CD14-positive monocyte (primary cell): ENCODE results near the gene AVPR1A. TPM values are rescaled to one million over a fixed set of nuclear protein-coding genes. Genes with fewer than 3 reads are reported as not detected.

Source experiments
- DNase-seq, 3 donors: peaks; one replicate each; pipeline ENCODE4 v3.0.0-alpha.2; 2011 to 2022
- H2AFZ ChIP-seq: 2 replicates; pipeline ENCODE4 v1.6.0; 2012; ENCODE audit warnings: mild to moderate bottlenecking, low read depth, low read length, inconsistent platforms; ENCODE audit not compliant: insufficient read depth, poor library complexity, severe bottlenecking
- H3K27ac ChIP-seq, 2 donors: 1 replicate in 1 of 2; 2 replicates in 1 of 2; pipeline ENCODE4 v1.5.1; 2012 to 2013; ENCODE audit warnings: low read length in 2 of 2, control low read depth in 1 of 2, inconsistent platforms in 1 of 2, low read depth in 1 of 2, mild to moderate bottlenecking in 1 of 2
- H3K27me3 ChIP-seq, 2 donors: one replicate each; pipeline versions ENCODE4 v1.6.0 to v1.6.1; 2011 to 2013; ENCODE audit warnings: low read length in 2 of 2; ENCODE audit not compliant: control insufficient read depth in 2 of 2, insufficient read depth in 2 of 2
- H3K36me3 ChIP-seq, 2 donors: replicated peaks in 1 of 2; 1 replicate in 1 of 2; 2 replicates in 1 of 2; pipeline versions ENCODE4 v1.5.1 to v1.6.1; 2012 to 2013; ENCODE audit warnings: low read length in 2 of 2, control low read depth in 1 of 2, inconsistent platforms in 1 of 2, mild to moderate bottlenecking in 1 of 2; ENCODE audit not compliant: insufficient read depth in 2 of 2, control insufficient read depth in 1 of 2
- H3K4me1 ChIP-seq, 2 donors: 1 replicate in 1 of 2; 2 replicates in 1 of 2; pipeline versions ENCODE4 v1.5.1 to v1.6.1; 2012 to 2013; ENCODE audit warnings: low read length in 2 of 2, control low read depth in 1 of 2, inconsistent platforms in 1 of 2, mild to moderate bottlenecking in 1 of 2, moderate library complexity in 1 of 2; ENCODE audit not compliant: insufficient read depth in 2 of 2, control insufficient read depth in 1 of 2
- H3K4me2 ChIP-seq: replicated peaks from 2 replicates; pipeline ENCODE3; 2012; ENCODE audit warnings: low read length, moderate library complexity, mild to moderate bottlenecking; ENCODE audit not compliant: poor library complexity, severe bottlenecking; ENCODE audit errors: extremely low read depth
- H3K4me3 ChIP-seq, 3 experiments: fragments of 200-600 bp in 1 of 3; sonication (generic) in 1 of 3; replicated peaks in 1 of 3; 1 replicate in 2 of 3; 2 replicates in 1 of 3; pipeline ENCODE4 v1.5.1; 2011 to 2013; ENCODE audit warnings: low read length in 3 of 3, mild to moderate bottlenecking in 3 of 3, control low read depth in 2 of 3, low read depth in 2 of 3, inconsistent platforms in 1 of 3, moderate library complexity in 1 of 3
- H3K79me2 ChIP-seq: 2 replicates; pipeline ENCODE4 v1.6.0; 2012; ENCODE audit warnings: mild to moderate bottlenecking, control low read depth, inconsistent platforms, low read length, moderate library complexity; ENCODE audit not compliant: insufficient read depth
- H3K9ac ChIP-seq: 2 replicates; pipeline ENCODE4 v1.6.0; 2017; ENCODE audit warnings: low read length, mild to moderate bottlenecking; ENCODE audit not compliant: insufficient read depth, poor library complexity, severe bottlenecking
- H3K9me3 ChIP-seq, 2 donors: replicated peaks in 1 of 2; 1 replicate in 1 of 2; 2 replicates in 1 of 2; pipeline versions ENCODE4 v1.5.1 to v1.6.1; 2012 to 2013; ENCODE audit warnings: low read length in 2 of 2, control low read depth in 1 of 2; ENCODE audit not compliant: control insufficient read depth in 1 of 2, insufficient read depth in 1 of 2
- H4K20me1 ChIP-seq: 2 replicates; pipeline ENCODE4 v1.6.0; 2012; ENCODE audit warnings: mild to moderate bottlenecking, low read length, control low read depth, moderate library complexity; ENCODE audit not compliant: insufficient read depth
- H3K27ac Mint-ChIP-seq, 7 donors: one replicate each; pipeline ENCODE4 v1.8.0; 2020; ENCODE audit warnings: mild to moderate bottlenecking in 7 of 7, mixed read lengths in 7 of 7, moderate library complexity in 6 of 7, inconsistent platforms in 2 of 7
- H3K27me3 Mint-ChIP-seq, 3 donors: one replicate each; pipeline ENCODE4 v1.8.0; 2021 to 2022; ENCODE audit warnings: low read depth in 3 of 3, mild to moderate bottlenecking in 3 of 3, mixed read lengths in 3 of 3, moderate library complexity in 3 of 3, inconsistent platforms in 1 of 3
- H3K36me3 Mint-ChIP-seq, 2 donors: one replicate each; pipeline ENCODE4 v1.8.0; 2020; ENCODE audit warnings: mixed read lengths in 2 of 2, inconsistent platforms in 1 of 2, mild to moderate bottlenecking in 1 of 2
- H3K4me1 Mint-ChIP-seq: one replicate; pipeline ENCODE4 v1.8.0; 2020; ENCODE audit warnings: mild to moderate bottlenecking, mixed read lengths
- H3K4me3 Mint-ChIP-seq, 2 donors: one replicate each; pipeline ENCODE4 v1.8.0; 2020; ENCODE audit warnings: mild to moderate bottlenecking in 2 of 2, mixed read lengths in 2 of 2, moderate library complexity in 1 of 2
- H3K9me3 Mint-ChIP-seq, 7 donors: one replicate each; pipeline ENCODE4 v1.8.0; 2020 to 2022; ENCODE audit warnings: mixed read lengths in 7 of 7, mild to moderate bottlenecking in 6 of 7, moderate library complexity in 6 of 7, inconsistent platforms in 2 of 7
- WGBS: methylation state at CpG from one replicate; pipeline ENCODE4 v1.1.5; 2013; ENCODE audit warnings: missing lambda C conversion rate; ENCODE audit not compliant: insufficient coverage; 5-methylcytosine and 5-hydroxymethylcytosine counted together
- intact Hi-C, 2 donors: fragments of 100-400 bp; cut with micrococcal nuclease; formaldehyde crosslinking; loops; one replicate each; pipeline versions ENCODE4 v1.15.0 to v1.15.1; 2023
- polyA plus RNA-seq, 3 donors: library from polyadenylated mRNA; depleted of rRNA in 1 of 3; unstranded in 2 of 3; stranded (reverse) in 1 of 3; fragments of 300-500 nt in 2 of 3; fragments of >200 nt in 1 of 3; fragmentation: Illumina TruSeq in 2 of 3; gene quantifications; 1 replicate in 2 of 3; 2 replicates in 1 of 3; pipeline ENCODE4 v1.2.3, GENCODE V29; 2012 to 2021
- TF ChIP-seq, protein P1 (sequence below): fragments of 200-600 bp; IDR thresholded peaks from one replicate; pipeline ENCODE4 v1.8.0; 2022; ENCODE audit warnings: antibody characterized with exemption, mild to moderate bottlenecking

Gene AVPR1A
- polyA plus RNA-seq, 3 donors = not detected

DNA sequence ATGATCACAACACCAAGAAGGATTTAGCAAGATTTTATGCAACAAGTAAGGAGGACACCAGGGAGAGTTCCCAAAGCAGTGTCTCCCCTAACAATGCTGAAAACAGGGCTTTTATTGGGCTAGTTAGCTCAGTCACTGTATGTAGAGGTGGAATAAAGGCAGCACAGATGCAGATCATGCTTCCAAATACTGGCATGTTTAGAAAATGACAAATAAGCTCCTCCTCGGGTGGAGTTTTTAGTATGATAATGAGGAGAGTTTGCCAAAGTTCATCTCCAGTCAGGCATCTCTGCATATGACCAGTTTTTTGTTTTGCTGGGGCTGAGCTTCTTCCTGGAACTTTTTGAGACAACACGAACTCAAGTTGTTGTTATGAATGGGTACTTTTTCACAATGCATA lies 4.4 kb upstream of the AVPR1A start:
- Histone ChIP-seq H3K4me1 (peaks cover 16% of the 10 kb centered on the region in 2 donors), H4K20me1 (no peaks in the 10 kb centered on the region), H3K27ac (no peak overlapping the region), H2AFZ (no peak overlapping the region), H3K79me2 (no peaks in the 10 kb centered on the region), H3K9me3 (peaks cover 0 to 15% of the 10 kb centered on the region in 2 donors), H3K27me3 (peaks cover 24 to 29% of the 10 kb centered on the region in 2 donors), H3K4me3 (no peak overlapping the region), H3K36me3 (no peaks in the 10 kb centered on the region), H3K9ac (no peak overlapping the region), H3K4me2 (no peak overlapping the region)
- H3K9me3 Mint-ChIP-seq = peaks cover 0 to 9% (median 5%) of the 10 kb centered on the region in 7 donors
- H3K27ac Mint-ChIP-seq = no peak overlapping the region
- intact Hi-C loops = no loop called here
- peaks cover 21 to 32% (median 22%) of the 10 kb centered on the region in 3 donors for H3K27me3 Mint-ChIP-seq
- no peak overlapping the region for H3K4me3 Mint-ChIP-seq
- TF ChIP-seq, protein P1, sequence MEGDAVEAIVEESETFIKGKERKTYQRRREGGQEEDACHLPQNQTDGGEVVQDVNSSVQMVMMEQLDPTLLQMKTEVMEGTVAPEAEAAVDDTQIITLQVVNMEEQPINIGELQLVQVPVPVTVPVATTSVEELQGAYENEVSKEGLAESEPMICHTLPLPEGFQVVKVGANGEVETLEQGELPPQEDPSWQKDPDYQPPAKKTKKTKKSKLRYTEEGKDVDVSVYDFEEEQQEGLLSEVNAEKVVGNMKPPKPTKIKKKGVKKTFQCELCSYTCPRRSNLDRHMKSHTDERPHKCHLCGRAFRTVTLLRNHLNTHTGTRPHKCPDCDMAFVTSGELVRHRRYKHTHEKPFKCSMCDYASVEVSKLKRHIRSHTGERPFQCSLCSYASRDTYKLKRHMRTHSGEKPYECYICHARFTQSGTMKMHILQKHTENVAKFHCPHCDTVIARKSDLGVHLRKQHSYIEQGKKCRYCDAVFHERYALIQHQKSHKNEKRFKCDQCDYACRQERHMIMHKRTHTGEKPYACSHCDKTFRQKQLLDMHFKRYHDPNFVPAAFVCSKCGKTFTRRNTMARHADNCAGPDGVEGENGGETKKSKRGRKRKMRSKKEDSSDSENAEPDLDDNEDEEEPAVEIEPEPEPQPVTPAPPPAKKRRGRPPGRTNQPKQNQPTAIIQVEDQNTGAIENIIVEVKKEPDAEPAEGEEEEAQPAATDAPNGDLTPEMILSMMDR = no peak
- DNase-seq = no peak
- peaks cover 4 to 8% of the 10 kb centered on the region in 2 donors for H3K36me3 Mint-ChIP-seq
- H3K4me1 Mint-ChIP-seq = peaks cover 18% of the 10 kb centered on the region
- no CpG with 5 or more reads among the region's 2 CpGs for WGBS

DNA sequence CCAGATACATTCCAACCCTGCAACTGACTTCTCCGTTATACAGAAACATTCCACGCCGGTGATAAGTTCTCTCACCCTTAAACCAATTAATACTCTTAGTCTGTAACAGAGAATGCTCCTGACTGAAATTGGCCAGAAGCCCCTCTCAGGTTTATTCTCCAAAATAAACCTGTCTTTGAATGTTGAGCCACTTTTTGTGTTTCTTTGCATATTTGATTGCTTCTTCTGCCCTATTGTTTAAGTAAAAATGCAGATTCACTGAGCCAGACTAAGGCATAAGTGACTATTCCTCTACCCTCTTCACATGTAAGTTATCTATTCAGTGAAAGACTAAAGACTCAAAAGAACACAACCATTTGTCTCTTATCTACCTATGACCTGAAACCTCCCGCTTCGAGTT lies 3.6 kb upstream of the AVPR1A start:
- TF ChIP-seq, protein P1 = no peak
- H3K36me3 ChIP-seq = no peaks in the 10 kb centered on the region
- peaks cover 32 to 37% of the 10 kb centered on the region in 2 donors for H3K27me3 ChIP-seq
- H3K4me3 ChIP-seq = no peak overlapping the region
- H3K27ac ChIP-seq = no peak overlapping the region
- H3K79me2 ChIP-seq = no peaks in the 10 kb centered on the region
- H3K4me1 ChIP-seq = peaks cover 20% of the 10 kb centered on the region in 2 donors
- Mint-ChIP-seq H3K27me3 (peaks cover 29 to 40% (median 30%) of the 10 kb centered on the region in 3 donors), H3K4me1 (peaks cover 26% of the 10 kb centered on the region), H3K9me3 (peaks cover 0 to 11% (median 7%) of the 10 kb centered on the region in 7 donors), H3K36me3 (peaks cover 5 to 12% of the 10 kb centered on the region in 2 donors), H3K27ac (no peak overlapping the region), H3K4me3 (no peak overlapping the region)
- no peak overlapping the region for H3K4me2 ChIP-seq
- no peak overlapping the region for H3K9ac ChIP-seq
- WGBS = 100% methylated on average over 3 of the region's 5 CpGs
- H4K20me1 ChIP-seq = no peaks in the 10 kb centered on the region
- peaks cover 0 to 24% of the 10 kb centered on the region in 2 donors for H3K9me3 ChIP-seq
- intact Hi-C loops = no loop called here
- no peak overlapping the region for H2AFZ ChIP-seq
- DNase-seq = no peak
